ENCODE measurements around the gene CGNL1.

Gene CGNL1

DNA sequence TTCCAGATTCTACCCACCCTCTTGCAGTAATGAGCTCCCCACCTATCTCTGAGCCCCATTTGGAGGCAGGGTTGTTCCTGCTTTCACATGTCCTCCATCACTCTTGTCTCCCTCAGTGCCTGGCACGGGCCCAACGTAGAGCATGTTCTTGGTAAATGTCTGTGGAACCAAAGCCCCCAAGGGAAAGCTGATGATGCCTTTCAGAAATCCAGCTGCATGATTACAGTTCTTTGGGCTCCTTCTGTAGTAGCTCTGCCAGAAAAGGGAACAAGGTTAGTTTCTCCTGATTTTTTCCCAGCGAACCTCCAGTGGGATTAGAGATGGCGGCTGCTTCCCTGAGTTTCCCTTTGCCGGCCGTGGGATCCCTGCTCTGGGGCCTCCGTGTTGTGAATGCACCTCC lies 39.3 kb downstream of the CGNL1 start:
- peaks cover 6% of the 10 kb centered on the region for H3K27me3 Mint-ChIP-seq
- H3K9me3 Mint-ChIP-seq (ENCODE audit: low read depth): no peaks in the 10 kb centered on the region
- no peak overlapping the region for H3K4me3 Mint-ChIP-seq
- H3K27ac Mint-ChIP-seq: no peak overlapping the region
- H3K36me3 Mint-ChIP-seq: no peaks in the 10 kb centered on the region
- H3K4me1 Mint-ChIP-seq (ENCODE audit: low read depth): no peaks in the 10 kb centered on the region

- H3K36me3 Mint-ChIP-seq: no peaks in the 10 kb centered on the region
- H3K9me3 Mint-ChIP-seq (ENCODE audit: low read depth): no peaks in the 10 kb centered on the region
- H3K4me1 Mint-ChIP-seq (ENCODE audit: low read depth): no peaks in the 10 kb centered on the region
- H3K4me3 Mint-ChIP-seq: no peak overlapping the region
- H3K27me3 Mint-ChIP-seq: peaks cover 6% of the 10 kb centered on the region
- no peak overlapping the region for H3K27ac Mint-ChIP-seq
Measured at GRCh38 chr15:57418635-57419034, 42.3 kb downstream of the CGNL1 start.

DNA sequence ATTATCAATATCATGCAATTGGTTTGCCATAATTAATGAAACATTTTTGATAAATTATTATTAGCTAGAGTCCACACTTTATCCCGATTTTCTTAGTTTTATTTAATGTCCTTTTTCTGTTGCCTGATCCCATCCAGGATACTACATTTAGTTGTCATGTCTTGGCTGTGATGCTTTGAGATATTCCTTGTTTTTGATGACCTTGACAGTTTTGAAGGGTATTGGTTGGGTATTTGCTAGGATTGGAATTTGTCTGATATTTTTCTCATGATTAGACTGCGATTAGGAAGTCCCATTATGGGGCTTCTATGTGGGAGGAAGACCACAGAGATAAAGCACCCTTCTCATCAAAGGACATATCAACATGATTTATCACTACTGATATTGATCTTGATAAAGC lies 43.0 kb downstream of the CGNL1 start:
- Mint-ChIP-seq H3K36me3 (no peaks in the 10 kb centered on the region), H3K4me3 (no peak overlapping the region), H3K27ac (no peak overlapping the region), H3K4me1 (ENCODE audit: low read depth) (no peaks in the 10 kb centered on the region), H3K9me3 (ENCODE audit: low read depth) (no peaks in the 10 kb centered on the region), H3K27me3 (peaks cover 6% of the 10 kb centered on the region)

DNA sequence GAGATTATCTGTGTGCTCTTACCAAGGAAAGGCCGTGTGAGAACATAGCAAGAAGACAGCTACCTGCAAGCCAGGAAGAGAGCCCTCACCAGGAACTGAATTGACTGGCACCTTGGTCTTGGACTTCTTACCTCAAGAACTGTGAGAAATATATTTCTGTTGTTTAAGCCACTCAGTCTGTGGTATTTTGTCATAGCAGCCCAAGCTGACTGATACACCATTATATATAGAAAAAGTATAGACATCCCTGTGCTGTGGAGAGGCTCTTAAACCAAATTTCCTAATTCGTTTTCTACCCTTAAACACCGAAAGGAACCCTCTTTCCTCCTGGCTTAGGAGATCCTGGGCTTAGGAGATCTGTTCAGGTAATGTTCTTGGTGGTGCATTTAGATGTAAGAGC lies 44.8 kb downstream of the CGNL1 start:
- H3K27ac Mint-ChIP-seq: no peak overlapping the region
- peaks cover 2% of the 10 kb centered on the region for H3K27me3 Mint-ChIP-seq
- H3K4me1 Mint-ChIP-seq (ENCODE audit: low read depth): no peaks in the 10 kb centered on the region
- H3K36me3 Mint-ChIP-seq: no peaks in the 10 kb centered on the region
- no peaks in the 10 kb centered on the region for H3K9me3 Mint-ChIP-seq (ENCODE audit: low read depth)
- H3K4me3 Mint-ChIP-seq: no peak overlapping the region

GRCh38 chr15:57421551-57421950 lies 45.2 kb downstream of the CGNL1 start:
- Mint-ChIP-seq H3K27ac (no peak overlapping the region), H3K4me3 (no peak overlapping the region), H3K9me3 (ENCODE audit: low read depth) (no peaks in the 10 kb centered on the region), H3K4me1 (ENCODE audit: low read depth) (no peaks in the 10 kb centered on the region), H3K36me3 (no peaks in the 10 kb centered on the region), H3K27me3 (peaks cover 2% of the 10 kb centered on the region)

- H3K4me1 Mint-ChIP-seq (ENCODE audit: low read depth): no peaks in the 10 kb centered on the region
- H3K9me3 Mint-ChIP-seq (ENCODE audit: low read depth): no peaks in the 10 kb centered on the region
- peaks cover 2% of the 10 kb centered on the region for H3K27me3 Mint-ChIP-seq
- no peak overlapping the region for H3K4me3 Mint-ChIP-seq
- no peaks in the 10 kb centered on the region for H3K36me3 Mint-ChIP-seq
- no peak overlapping the region for H3K27ac Mint-ChIP-seq
Measured at GRCh38 chr15:57422113-57422754, 45.9 kb downstream of the CGNL1 start.

GRCh38 chr15:57423599-57424140 lies 47.4 kb downstream of the CGNL1 start:
- H3K4me3 Mint-ChIP-seq: no peak overlapping the region
- H3K27me3 Mint-ChIP-seq: peaks cover 2% of the 10 kb centered on the region
- H3K27ac Mint-ChIP-seq: no peak overlapping the region
- no peaks in the 10 kb centered on the region for H3K36me3 Mint-ChIP-seq
- H3K9me3 Mint-ChIP-seq (ENCODE audit: low read depth): no peaks in the 10 kb centered on the region
- H3K4me1 Mint-ChIP-seq (ENCODE audit: low read depth): no peaks in the 10 kb centered on the region

GRCh38 chr15:57424628-57425405 lies 48.5 kb downstream of the CGNL1 start:
- Mint-ChIP-seq H3K36me3 (no peaks in the 10 kb centered on the region), H3K4me3 (no peak overlapping the region), H3K4me1 (ENCODE audit: low read depth) (no peaks in the 10 kb centered on the region), H3K9me3 (ENCODE audit: low read depth) (no peaks in the 10 kb centered on the region), H3K27me3 (peaks cover 2% of the 10 kb centered on the region), H3K27ac (no peak overlapping the region)

DNA sequence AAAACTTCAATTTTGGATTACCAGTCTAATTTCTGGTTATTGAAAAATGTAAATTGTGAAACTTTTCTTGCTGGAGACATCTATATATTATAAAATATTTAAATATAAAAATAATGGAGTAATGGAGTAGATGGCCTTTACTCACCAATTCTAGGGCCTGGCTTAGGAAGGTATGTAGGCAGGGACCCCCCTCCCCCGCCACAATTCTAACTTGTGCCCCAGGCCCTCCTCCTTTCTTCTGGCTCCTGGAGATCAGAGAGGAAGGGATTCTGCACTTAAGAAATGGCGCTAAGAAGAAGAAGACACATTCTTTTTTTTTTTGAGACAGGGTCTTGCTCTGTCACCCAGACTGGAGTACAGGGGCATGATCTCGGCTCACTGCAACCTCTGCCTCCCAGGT lies 49.5 kb downstream of the CGNL1 start:
- Mint-ChIP-seq H3K4me1 (ENCODE audit: low read depth) (no peaks in the 10 kb centered on the region), H3K4me3 (no peak overlapping the region), H3K27me3 (peaks cover 2% of the 10 kb centered on the region), H3K9me3 (ENCODE audit: low read depth) (no peaks in the 10 kb centered on the region), H3K36me3 (no peaks in the 10 kb centered on the region), H3K27ac (no peak overlapping the region)

GRCh38 chr15:57427367-57427821 lies 51.1 kb downstream of the CGNL1 start:
- no peak overlapping the region for H3K27ac Mint-ChIP-seq
- no peaks in the 10 kb centered on the region for H3K4me1 Mint-ChIP-seq (ENCODE audit: low read depth)
- H3K9me3 Mint-ChIP-seq (ENCODE audit: low read depth): no peaks in the 10 kb centered on the region
- no peak overlapping the region for H3K4me3 Mint-ChIP-seq
- H3K27me3 Mint-ChIP-seq: peaks cover 2% of the 10 kb centered on the region
- no peaks in the 10 kb centered on the region for H3K36me3 Mint-ChIP-seq

DNA sequence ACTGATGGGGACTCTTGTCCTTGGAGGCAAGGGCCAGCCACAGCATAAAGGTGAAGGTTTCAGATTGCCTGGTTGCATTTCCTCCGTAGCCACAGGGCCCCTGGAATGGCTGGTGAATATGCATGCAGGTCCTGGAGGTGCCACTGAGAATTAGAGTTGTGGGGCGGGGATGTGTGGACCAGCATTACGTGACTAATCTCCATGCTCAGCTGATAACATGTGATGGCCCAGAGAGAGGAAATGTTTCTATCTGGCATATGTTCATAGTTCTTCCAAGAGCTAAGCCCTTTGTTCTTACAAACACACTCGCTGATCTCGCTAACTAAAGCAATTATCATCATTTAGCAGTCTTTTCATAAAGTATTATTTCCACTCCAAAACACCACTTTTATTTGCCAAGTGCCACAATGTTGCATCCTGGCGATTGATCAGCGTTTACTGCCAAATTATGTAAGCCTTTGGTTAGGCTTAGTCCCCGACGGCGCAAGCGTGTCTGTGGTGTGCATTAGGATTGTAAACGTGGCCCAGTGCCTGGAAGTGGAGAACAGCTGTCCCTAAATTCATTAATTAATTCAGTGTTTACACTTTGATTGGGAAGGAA lies 55.9 kb downstream of the CGNL1 start:
- no peaks in the 10 kb centered on the region for H3K9me3 Mint-ChIP-seq (ENCODE audit: low read depth)
- no peak overlapping the region for H3K27ac Mint-ChIP-seq
- H3K4me3 Mint-ChIP-seq: no peak overlapping the region
- no peaks in the 10 kb centered on the region for H3K4me1 Mint-ChIP-seq (ENCODE audit: low read depth)
- no peaks in the 10 kb centered on the region for H3K36me3 Mint-ChIP-seq
- peaks cover 2% of the 10 kb centered on the region for H3K27me3 Mint-ChIP-seq

DNA sequence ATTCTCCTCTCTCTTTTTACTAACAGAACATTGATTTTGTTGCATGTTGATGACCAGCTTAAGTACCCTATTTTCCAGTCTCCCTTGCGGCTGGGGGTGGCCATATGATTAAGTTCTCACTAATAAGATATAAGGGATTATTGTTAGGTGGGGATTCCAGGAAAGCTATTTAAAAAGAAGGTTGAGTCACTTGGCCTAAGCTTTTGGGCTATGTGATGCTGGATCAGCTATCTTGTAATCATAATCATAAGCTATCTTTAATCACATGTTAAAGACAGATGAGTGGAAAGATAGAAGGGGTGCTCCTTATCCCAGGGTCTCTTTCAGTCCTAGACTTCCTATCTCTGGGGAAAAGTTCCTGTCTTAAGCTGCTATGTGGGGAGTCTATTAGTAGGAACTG lies 59.9 kb downstream of the CGNL1 start:
- H3K27ac Mint-ChIP-seq: no peak overlapping the region

DNA sequence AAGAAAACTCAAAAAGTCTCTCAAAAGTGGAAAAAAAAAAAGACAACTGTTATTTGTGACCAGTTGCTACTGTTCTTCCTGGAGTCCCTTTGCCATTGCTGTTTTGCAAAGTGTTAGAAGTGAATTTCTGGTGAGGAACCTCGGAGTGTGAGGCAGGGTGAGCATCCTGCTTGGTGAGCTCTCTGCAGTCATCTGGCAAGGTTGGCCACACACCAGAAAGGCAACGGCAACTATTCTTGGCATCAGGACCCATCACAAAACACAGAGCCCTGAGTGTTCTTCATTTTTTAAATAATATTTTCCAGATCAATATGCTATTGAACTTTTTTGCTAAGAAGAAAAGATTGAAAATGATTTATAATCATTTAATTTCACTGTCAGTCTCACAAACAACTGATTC lies 60.7 kb downstream of the CGNL1 start:
- H3K4me1 Mint-ChIP-seq (ENCODE audit: low read depth): no peaks in the 10 kb centered on the region
- no peak overlapping the region for H3K4me3 Mint-ChIP-seq
- H3K36me3 Mint-ChIP-seq: no peaks in the 10 kb centered on the region
- H3K9me3 Mint-ChIP-seq (ENCODE audit: low read depth): no peaks in the 10 kb centered on the region
- peaks cover 3% of the 10 kb centered on the region for H3K27me3 Mint-ChIP-seq
- H3K27ac Mint-ChIP-seq: no peak overlapping the region

More for the DNA sequence above, 59.9 kb downstream of the CGNL1 start:
- H3K36me3 Mint-ChIP-seq: no peaks in the 10 kb centered on the region
- H3K4me1 Mint-ChIP-seq (ENCODE audit: low read depth): no peaks in the 10 kb centered on the region
- H3K4me3 Mint-ChIP-seq: no peak overlapping the region
- no peaks in the 10 kb centered on the region for H3K9me3 Mint-ChIP-seq (ENCODE audit: low read depth)
- H3K27me3 Mint-ChIP-seq: peaks cover 3% of the 10 kb centered on the region

GRCh38 chr15:57437564-57437963 lies 61.3 kb downstream of the CGNL1 start:
- Mint-ChIP-seq H3K9me3 (ENCODE audit: low read depth) (no peaks in the 10 kb centered on the region), H3K27me3 (peaks cover 6% of the 10 kb centered on the region), H3K4me1 (ENCODE audit: low read depth) (no peaks in the 10 kb centered on the region), H3K27ac (no peak overlapping the region), H3K36me3 (no peaks in the 10 kb centered on the region), H3K4me3 (no peak overlapping the region)

DNA sequence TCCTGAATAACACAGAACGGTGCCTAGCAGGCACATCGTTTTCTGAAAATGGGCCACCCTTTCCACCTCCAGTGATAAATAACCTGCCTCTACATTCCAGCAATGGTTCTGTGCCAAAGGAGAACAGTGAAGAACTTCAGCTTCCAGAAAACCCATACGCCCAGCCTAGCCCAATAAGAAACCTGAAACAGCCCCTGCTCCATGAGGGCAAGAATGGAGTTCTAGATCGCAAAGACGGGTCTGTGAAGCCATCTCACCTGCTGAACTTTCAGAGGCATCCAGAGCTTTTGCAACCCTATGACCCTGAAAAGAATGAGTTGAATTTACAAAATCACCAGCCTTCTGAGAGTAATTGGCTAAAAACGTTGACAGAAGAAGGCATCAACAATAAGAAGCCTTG lies 61.9 kb downstream of the CGNL1 start:
- no peak overlapping the region for H3K4me3 Mint-ChIP-seq
- H3K36me3 Mint-ChIP-seq: no peaks in the 10 kb centered on the region
- H3K27me3 Mint-ChIP-seq: peaks cover 6% of the 10 kb centered on the region
- no peak overlapping the region for H3K27ac Mint-ChIP-seq
- no peaks in the 10 kb centered on the region for H3K4me1 Mint-ChIP-seq (ENCODE audit: low read depth)
- no peaks in the 10 kb centered on the region for H3K9me3 Mint-ChIP-seq (ENCODE audit: low read depth)
